HG02678 (cell line): ENCODE measurements around the gene SPAG5.

Experiments used
- ATAC-seq: cut with Tn5 transposase; IDR thresholded peaks from one replicate; pipeline ENCODE4 v1.9.1; 2021; ENCODE audit warnings: mild to moderate bottlenecking, moderate library complexity; ENCODE audit not compliant: unreplicated experiment

Gene SPAG5

DNA sequence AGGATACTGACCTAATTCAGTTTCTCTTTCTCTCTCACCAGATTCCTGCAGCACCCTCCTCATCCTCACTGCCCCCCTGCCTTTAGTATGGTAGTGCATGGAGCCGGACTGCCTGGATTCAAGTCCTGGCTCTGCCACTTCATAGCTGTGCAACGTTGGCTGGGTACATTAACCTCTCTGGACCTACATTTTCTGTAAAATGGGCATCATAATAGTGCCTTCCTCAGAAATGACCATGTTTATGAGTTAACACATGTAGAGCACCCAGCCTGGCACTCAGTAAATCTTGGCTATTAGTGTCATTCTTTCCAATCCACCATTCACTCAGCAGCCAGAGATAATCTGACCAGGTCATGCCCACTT, 53.7 kb downstream of the SPAG5 start:
- ATAC-seq, result no peak

DNA sequence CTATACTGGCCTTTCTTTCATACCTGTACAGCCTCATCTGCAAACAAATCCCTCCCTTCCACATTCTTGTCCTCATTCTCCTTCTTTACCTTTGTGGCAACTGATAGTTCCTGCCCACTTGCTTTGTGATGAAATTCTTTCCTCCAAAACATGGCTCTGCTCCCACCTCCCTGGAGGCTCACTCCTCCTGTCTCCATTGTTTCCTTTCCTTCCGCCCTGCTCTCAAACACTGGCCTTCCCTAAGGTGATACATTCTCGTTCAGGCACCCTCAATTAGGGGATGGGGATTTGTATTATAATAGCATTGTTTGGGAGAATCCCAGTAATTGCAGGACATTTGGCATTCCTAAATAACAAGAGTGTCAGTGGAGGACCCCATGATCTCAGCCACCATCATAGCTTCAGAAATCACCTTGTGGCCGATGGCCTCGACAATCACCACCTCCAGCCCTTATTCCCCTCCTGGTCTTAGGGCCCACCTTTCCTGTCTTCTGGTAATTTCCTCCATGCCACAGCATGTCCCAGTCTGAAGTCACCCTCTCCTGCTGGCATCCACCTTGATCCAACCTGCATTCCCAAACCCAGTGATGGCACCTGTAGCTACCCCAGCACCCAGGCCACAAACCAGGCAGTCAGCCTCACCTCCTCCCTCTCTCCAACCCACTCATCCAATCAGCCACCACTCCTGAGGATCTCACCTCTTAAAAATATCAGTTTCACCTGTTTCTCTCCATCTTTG, 54.3 kb downstream of the SPAG5 start:
- no peak for ATAC-seq

DNA sequence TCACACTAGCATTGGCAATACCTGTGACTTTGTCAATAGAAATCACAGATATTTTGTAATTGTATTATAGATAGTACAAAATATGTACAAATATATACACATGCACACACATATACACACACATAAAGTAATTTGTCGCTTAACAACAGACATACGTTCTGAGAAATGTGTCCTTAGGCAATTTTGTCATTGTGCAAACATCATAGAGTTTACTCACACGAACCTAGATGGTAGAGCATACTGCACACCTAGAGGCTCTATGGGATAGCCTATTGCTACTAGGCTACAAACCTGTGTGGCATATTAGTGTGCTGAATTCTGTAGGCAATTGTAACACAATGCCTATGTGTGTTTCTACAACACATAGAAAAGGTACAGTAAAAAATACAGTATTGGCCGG, 57.4 kb downstream of the SPAG5 start:
- no peak for ATAC-seq

DNA sequence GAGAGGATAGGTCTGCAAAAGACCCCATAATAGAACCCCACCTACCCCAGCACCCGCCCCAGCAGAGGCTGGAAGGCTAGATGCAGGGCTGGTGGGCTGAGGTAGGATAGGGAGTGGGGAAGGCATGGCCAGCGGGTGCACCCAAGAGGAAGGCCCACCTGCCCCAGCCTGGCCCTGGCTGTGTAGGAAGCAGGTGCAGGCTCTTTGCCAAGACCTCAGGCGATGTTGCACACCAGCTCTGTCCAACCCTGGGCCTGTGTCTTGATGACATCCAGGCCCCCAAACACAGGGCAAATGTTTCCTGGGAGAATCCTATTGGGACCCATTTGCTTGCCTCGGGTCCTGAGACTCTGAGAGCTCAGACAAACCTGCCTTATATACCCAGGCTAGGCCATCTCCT, 58.6 kb downstream of the SPAG5 start:
- ATAC-seq, result no peak

DNA sequence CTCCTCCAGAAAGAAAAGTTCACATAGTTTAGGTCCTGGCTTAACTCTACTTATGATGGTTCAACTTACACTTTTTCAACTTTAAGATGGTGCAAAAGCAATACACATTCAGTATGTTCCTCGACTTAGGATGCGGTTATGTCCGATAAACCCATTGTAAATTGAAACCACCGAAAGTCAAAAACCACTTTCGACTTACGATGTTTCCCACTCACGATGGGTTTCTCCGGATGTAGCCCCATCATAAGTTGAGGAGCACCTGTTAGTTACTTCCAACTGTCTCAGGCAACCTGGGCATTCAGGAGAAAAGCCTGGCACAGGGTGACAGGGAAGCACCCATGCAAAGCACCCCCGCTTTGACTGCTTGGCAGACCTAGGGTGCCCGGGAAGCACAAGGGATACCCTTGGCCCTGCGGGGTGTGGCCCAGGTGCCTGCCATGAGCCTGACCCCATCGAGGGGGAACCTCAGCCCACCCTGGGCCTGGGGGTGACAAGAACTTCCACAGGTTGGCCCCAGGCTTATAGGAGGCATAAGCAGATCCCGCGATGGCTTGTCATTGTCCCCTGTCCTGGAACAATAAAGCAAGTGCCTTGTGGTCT, 60.4 kb downstream of the SPAG5 start:
- no peak for ATAC-seq

DNA sequence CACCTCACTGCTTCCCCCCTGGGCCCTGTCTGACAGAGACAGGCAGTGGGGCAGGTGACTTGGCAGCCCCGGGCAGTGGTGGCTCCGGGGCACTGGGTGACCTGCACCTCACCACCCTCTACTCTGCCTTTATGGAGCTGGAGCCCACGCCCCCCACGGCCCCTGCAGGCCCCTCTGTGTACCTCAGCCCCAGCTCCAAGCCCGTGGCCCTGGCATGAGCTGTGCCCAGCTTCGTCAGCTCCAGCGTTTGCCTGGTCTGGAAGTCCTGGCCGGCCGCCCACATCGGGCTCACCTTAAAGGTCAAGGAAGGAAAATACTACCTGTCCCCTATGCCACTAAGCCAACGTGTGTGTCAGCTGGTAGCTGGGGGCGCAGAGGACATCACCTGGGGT, 61.6 kb downstream of the SPAG5 start:
- no peak for ATAC-seq

DNA sequence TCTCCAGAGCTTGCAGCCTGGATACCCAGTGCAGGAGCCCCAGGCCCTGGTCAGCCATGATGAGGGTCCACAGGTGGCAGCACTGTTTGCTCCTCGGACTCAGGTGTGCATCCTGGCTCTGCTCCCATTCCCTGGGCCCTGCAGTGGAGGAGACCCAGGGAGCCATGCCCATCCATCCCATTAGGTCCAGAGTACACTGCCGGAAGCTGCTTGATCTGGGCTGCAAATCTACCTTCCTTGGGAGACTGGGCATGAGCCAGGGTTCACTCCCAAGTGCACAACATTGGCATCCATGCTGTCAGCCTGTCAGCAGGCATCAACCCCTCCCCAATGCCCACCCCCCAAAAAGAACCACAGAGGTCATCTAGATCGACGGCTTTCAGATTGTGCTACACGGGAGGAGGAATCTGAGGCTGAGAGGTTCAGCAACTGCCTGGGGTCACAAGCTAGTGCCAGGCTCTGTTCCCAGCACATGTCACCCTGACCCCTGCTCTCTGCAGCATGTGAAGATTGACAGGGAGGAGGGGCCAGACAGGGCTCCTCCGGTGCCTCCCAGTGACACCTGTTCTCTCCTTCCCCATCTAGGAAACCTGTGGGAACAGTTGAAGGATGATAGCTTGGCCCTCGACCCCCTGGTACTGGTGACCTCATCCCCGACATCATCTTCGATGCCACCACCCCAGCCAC, 62.1 kb downstream of the SPAG5 start:
- ATAC-seq, result no peak

DNA sequence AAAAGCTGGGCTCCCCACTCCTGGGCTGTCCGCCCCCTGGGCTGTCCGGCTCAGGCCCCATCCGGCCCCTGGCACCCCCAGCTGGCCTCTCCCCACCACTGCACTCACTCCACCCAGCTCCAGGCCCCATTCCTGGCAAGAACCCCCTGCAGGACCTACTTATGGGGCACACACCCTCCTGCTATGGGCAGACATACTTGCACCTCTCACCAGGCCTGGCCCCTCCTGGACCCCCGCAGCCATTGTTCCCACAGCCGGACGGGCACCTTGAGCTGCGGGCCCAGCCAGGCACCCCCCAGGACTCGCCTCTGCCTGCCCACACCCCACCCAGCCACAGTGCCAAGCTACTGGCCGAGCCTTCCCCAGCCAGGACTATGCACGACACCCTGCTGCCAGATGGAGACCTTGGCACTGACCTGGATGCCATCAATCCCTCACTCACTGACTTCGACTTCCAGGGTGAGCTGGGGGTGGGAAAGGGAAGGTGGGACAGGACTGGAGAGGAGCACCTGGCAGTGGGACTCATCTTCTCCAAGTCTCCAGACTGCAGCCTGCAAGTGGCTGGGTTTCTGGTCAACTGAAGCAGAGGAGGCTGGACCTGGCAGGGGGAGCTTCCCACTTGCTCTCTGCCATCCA, 64.0 kb downstream of the SPAG5 start:
- ATAC-seq, result no peak

DNA sequence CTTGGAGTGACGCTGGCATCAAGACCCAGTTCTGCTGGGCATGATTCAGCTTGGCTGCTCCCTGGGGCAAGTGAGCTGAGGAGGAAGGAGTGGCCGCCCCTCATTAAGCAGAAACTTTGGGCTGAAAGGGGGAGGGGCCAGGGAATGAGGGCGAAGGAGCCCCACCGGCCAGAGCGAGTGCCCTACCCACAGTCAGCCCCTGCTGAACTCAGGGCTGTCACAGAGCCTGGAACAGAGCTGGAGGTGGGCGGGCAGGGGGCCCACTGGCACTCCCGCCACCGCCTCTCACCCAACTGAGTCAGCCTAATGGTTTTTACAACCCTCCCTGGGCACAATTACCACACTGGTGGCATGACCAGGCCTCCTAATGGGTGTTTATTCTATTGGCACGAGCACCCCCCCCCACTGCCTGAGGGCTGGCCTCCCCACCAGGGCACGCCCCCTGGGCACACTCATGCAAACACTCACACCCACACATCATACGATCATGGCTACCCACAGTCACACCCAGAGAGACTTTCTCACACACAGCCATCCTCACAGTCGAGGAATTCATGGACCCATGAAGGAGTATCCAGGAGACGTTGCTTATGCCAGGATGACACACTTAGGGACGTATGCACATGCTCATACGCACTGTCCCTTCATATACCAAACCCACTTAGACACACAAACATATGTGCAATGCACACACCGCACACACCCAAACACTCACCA, 65.6 kb downstream of the SPAG5 start:
- ATAC-seq, result no peak

DNA sequence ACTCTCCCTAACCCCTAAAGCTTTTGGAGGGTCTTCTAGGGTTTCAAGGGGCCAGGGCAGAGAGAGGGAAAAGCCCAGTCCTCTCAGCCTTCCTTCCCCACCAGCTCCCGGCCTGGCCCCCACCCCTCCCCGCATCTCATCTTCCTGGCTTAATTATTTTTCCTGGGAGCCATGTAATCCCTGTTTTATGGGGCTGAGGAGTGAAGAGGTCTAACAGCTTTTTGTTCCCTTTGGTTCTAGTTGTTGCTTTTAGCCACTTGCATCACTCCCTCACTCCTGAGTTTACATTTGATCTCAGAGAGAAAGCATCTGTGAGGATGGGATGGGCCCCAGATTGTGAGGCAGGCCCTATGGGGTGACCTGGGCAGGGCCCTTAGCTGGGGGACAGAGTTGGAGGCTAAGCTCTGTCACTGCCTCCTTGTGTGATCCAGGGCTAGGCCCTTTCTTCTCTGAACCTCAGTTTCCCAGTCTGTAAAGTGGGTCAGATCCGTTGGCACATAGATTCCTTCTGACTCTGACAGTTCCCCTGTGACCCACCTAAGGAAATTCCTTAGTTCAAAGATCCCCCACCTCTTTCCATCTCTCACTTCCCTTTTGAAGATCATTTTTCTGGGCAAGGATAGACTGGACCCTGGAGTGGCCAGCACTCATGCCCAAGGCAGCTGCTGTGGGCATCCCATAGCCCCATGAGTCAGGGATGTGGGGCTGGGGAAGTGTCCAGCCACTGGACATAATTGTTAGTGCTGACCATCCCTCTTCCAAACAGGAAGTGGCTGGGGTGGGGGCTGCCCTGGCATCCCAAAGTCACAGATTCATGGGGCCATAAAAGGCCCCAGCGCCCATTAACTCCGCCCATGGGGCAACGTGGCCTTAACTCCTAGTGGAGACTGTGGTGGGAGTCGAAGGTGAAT, 66.5 kb downstream of the SPAG5 start:
- no peak for ATAC-seq

DNA sequence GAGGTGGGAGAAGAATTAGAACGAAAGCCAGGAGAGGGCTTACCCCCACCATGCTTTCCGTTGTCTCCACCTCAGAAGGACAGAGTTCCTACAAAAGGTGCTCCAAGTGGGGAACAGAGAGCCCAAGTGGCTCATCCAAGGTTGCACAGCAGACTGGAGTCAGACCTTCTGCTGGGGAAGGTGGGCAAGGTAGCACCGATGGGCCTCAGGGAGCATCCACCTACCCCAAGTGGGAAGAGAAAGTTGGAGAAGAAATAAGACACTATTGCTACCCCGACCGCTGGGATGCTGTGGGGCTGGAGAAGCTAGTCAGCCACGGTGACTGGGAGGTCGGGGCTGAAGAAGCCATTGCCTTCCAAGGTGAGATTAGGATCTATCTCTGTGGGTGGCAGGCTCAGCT, 67.9 kb downstream of the SPAG5 start:
- ATAC-seq, result no peak

DNA sequence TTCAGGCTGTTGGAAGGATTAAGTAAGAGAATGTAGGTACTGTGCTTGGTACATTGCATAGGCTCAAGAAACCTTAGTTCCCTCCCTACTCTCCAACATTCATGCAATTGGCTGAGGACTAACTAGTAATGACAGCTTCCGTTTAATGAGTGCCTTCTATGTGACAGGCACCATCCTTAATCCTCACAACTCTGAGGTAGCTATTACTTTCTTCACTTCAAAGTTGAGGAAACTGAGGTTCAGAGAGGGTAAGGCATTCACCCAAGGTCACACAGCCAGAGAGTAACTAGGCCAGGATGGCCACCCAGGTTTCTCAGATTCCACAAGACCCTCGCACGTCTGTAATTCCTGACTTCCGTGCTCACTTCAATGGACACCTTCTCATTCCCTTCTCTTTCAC, 68.6 kb downstream of the SPAG5 start:
- no peak for ATAC-seq

DNA sequence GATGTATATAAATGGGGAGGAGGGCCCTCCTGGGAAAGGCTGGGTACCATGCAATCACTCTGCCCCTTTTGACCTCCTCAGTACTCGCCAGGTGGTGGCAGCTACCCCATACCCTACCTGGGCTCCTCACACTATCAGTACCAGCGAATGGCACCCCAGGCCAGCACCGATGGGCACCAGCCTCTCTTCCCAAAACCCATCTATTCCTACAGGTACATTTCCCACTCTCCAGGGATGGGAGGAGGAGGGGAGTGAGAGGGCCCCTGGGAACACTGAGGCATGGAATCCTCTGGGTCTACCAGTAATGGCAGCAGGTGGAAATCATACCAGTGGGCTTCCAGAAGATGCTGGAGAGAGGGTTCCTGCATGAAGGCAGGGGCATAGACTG, 69.8 kb downstream of the SPAG5 start:
- no peak for ATAC-seq

DNA sequence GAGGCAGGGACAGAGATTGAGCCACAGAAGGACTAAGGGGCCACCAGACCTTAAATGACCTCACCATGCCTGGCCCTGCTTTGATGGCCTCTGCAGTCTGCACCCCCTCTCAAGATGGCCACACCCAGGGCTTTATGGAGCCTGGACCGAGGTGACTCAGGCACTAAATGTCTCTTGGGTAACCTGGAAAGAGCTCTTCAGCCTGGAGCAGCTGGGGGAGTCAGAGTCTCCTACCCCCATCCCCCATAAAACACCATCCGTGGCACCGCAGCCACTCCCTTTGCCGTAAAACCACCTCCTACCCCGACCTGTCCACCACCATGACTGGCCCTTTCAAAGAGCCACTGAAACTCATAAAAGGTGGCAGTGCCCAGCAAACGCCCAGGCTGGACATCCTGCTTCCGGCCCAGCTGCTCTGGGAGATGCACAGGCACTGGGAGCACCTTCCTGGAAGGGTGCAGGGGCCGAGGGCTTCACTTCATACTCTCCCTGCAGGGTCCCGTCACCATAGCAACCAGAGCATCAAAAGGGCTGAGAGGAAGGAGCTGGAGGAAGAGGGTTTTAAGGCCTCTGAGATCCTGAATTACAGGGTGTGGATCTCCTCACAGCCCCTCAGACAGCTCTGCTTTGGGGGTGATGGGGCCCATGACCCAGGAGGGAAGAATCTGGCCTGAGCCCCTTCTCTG, 70.4 kb downstream of the SPAG5 start:
- no peak for ATAC-seq

DNA sequence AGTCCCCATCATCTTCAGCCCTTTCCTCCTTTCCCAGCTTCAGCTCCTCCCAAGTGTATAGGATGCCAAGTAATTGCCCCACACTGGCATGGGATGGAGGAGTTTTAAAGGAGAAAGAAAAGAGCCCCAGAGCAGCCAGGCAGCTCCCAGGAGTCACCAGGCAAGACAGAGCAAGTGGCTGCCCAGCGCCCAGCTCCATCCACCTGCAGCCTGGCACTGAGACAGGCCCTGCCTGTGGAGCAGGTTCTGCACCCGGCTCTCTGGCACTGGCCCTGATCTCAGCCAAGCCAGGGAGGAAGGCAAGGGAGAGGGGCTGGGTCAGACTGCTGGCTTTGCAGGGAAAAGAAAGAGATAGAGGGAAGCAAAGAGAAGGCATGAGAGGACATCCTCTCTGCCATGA, 71.0 kb downstream of the SPAG5 start:
- no peak for ATAC-seq
